ENCODE results near the gene MYH11.
"Not testable (repeated sequence)": the region's sequence is repeated elsewhere in the genome, so short reads cannot be mapped to it uniquely, and the experiment has no call there.

Gene MYH11

DNA sequence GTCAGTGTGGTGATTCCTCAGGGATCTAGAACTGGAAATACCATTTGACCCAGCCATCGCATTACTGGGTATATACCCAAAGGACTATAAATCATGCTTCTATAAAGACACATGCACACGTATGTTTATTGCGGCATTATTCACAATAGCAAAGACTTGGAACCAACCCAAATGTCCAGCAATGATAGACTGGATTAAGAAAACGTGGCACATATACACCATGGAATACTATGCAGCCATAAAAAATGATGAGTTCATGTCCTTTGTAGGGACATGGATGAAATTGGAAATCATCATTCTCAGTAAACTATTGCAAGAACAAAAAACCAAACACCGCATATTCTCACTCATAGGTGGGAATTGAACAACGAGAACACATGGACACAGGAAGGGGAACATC lies 201.3 kb downstream of the MYH11 start:
- not testable (repeated sequence) for DNase-seq

DNA sequence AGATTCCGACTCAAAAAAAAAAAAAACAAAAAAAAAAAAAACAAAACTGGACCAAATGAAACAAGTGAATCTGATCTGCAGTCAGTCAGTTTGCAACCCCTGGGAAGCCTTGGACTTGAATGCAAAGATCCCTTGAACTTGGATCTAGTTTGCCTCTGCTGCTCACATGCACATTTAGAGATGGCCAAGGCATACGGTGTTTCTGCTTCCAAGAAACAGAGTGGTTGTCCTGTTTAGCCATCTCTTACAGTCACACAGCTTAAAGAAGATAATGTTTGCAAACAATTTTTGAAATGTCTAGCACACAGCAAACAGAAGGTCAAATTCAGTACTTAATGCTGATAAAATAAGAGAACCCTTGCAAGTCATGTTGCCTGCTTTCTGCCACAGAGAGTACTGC lies 202.2 kb downstream of the MYH11 start:
- no peak for DNase-seq

DNA sequence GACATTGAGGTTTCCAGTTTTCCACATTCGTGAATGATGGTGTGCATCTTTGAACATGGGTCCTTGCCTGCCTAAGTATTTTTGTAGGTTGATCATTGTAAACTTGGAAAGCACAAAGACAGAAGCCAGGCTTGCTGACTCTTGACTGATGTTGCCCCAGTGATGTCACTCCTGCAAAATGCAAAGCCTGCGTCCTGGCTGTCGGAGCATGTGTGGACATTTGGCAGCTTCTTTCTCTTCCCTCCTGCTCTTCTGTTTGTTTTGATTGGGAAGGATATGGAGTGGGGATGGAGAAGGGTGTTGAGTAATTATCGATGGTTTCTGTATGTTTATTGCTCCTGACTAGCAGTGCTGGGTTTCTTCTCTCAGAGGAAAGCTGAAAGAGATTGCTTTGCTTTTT lies 203.6 kb downstream of the MYH11 start:
- DNase-seq: no peak
